ENCODE data around the gene SFXN5.
"Not testable (repeated sequence)": the region's sequence is repeated elsewhere in the genome, so short reads cannot be mapped to it uniquely, and the experiment has no call there.

Gene SFXN5

DNA sequence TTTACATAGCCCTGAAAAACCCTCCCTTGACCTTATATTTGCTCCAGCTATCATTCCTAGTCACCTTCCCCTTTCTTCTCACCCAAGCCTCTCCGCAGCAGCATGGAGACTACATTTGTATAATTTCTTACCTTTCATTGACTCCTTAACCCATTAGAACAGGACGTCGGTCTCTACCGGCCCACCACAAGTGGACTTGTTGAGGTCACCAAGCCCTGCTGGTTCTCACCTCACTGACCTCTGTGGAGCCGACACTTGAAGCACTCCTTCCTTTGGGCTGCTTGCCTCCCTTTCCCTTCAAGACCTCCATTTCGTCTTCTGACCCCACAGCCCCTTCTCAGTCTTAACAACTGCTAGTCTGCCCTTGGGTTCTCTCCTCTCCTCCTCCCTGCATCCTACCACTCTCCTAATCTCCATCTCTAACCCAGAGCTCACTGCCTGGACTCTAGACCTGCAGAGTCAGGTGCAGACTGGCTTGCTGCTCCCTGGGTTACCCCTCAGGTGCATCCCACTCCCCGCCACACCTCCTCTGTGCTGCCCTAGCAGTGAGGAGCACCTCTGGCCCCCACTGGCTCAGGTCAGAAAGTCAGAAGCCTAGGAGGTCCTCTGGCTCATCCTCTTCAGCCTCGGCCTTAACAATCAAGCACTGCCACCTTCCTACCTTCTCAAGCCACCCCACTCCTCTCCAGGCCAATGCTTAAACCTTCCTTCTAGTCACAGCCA lies 5.3 kb upstream of the SFXN5 start:
- no peak for DNase-seq

DNA sequence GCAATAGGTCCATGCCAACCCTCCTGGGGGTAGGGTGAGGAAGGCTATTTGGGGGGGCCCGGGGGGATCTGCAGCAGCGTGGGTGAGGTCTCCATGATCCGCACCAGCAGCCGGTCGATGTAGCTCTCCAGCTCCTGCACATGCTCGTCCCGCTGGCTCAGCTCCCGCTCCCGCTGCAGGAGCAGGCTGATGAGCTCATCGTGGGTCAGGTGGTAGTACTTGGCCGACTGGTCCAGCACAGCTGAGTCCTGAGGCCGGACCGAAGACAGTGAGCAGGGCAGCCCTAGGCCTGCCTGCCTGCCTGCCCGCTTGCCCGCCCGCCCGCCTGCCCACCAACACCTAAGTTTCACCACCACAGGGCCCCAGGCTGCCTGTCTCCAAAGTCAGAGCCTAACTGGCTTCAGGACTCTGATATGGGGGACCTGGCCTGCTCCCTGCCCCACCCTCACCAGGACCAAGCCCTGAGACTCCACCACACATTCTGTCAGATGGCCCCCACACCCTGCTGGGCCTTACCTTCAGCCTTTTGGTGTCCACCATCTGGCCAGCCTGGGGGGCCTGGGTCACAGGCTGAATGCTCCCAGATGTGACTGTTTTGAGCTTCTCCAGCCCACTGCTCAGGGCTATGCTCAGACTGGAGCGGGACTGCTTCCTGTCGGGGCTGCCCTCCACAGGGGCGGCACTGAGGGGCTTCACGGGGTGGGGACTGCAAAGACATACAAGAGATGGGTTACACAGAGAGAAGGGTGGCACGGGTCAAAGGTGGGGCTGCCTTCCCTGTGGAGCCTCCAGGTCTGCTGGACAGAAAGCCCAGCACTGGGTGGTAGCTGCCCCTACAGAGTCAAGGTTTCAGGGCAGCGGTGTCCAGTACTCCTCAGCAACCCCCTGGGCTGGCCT lies 4.2 kb upstream of the SFXN5 start:
- DNase-seq = peak; percentile 65

DNA sequence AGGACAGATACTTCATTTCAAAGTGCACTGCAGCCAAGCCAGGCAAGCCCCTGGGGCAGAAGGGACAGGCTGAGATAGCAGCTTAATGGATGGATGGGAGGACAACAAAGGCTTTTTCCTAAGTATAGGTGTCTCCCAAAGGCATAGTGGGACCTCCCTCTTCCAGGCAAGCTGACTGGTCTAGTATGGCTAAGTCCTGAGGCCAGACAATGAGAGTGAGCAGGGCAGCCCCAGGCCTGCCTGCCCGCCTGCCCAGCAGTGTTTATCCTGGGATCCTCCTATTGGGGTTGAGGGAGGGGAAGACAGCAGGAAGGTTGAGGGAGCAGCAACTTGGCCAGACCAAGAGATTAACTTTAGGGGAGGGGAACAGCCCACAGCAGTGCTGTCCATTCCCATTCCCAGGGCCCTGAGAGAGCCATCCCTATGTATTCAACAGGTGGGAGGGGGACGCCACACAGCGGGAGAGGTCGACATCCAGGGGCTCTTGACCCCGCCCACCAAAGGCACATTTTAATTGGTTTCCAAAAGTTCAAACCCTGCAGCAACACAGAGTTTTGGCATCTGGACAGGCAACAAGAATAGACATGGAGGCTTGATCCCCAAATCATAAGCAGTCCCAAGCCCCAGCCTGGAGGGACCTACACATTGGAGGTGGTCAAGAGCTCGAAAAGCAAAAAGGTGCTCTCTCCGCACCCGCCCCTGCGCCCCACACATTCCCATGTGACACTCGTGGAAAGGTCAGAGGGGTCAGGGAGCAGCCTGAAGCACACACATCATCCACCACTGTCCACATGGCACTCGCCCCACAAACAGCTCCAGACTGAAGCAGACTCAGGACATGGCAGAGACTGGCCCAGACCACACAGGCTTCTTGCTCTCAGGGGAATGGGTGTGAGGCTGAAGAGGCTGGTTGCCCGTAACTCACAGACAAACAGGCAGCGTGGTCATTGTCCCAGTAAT lies 2.9 kb upstream of the SFXN5 start:
- no peak for DNase-seq

DNA sequence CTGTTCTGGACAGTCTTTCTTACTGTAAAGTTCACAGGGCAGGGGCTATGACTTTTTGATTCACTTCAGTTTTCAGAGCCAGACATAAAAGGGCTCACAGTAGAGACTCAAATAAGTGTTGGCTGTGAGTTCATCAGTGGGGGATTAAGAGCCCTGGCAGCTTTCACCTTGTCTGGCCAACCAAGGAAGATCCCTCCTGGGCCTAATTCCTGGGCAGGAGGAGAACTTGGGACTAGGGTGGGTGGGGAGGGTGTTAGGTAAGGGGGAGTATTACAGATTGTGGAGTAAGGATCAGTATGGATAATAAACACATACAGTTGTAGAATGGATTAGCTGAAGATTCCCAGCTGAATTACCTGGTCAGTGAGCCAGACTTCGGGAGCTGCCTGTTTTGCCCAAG lies 904 bp upstream of the SFXN5 start:
- DNase-seq = no peak

DNA sequence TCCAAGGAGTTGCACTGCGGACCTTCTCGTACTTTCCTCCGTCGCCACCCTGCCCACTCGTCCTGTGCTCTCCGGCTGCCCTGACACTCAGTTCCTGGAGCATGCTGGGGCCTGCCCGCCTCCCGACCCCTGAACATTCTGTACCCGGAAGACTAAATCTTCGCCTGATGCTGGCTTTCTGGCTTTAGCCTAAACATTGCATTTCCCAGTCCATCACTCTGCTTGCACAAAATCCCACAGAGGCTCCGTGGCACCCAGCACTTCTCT lies 550 bp upstream of the SFXN5 start:
- DNase-seq = no peak

DNA sequence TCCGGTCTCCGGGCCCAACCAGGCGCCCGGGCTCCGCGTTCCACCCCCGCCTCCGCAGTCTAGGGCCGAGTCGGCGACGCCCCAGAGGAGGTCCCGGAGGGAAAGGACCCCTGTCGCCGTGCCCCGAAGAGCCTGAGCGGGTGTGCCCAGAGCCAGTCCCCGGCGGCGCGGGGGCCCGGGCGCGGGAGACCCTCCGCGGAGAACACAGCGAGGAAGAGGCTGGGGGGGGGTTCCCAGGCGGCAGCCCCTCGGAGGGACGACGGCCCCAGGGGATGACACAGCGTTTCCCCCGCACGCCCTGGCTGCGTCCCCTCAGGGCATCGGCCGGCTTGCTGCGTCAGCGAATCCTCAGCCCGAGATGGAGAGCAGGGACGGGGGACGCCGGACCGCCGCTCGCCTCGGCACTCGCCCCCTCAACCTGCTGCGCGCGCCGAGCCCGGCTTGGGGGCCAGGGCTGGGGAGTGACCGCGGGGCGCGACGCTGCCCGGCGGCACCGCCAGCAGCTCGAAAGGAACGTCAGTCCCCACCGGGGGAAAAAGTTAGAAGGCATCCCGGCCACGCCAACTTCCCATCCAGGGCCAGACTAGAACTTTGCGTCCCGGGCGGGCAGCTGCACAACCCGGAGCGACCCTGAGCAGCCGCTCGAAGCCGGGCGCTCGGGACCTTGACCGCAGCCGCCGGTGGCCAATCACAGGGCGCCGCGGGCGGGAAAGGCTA lies 711 bp downstream of the SFXN5 start:
- DNase-seq = no peak

DNA sequence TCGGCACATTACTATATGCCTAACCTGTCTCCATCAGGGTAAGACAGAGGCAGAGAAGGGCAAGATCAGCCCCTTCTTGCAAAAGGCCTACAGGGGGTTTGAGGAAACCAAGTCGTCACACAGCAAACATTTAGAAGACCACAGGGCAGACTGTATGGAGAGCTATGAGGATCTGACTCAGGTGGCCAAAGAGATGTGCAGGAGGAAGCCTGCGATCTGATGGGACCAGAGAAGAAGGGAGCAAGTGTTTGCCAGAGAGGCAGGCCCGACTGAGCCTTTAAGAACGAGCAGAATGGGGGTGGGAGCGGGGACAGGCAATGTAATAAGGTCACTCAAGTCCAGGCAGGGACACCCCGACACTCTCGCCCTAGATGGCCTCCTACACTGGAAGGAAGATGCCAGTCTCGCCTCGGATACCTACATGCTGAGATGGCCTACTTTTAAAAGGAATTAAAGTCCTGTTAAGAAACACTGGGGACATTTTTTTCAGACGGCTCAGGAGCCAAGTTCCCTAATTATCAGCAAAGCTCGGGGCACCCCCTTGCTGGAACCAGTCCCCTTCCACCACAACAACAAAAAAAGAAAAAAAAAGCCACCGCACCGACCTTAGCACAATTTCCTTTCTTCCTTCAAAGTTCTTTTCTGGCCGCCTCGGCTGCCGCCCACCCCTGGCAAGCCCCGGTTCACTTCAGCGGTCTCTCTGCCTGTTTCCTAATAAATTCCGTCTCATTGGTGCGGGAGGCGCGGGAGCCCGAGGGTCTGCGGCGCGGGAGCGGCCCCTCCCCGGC lies 1.5 kb downstream of the SFXN5 start:
- DNase-seq = peak; percentile 18

DNA sequence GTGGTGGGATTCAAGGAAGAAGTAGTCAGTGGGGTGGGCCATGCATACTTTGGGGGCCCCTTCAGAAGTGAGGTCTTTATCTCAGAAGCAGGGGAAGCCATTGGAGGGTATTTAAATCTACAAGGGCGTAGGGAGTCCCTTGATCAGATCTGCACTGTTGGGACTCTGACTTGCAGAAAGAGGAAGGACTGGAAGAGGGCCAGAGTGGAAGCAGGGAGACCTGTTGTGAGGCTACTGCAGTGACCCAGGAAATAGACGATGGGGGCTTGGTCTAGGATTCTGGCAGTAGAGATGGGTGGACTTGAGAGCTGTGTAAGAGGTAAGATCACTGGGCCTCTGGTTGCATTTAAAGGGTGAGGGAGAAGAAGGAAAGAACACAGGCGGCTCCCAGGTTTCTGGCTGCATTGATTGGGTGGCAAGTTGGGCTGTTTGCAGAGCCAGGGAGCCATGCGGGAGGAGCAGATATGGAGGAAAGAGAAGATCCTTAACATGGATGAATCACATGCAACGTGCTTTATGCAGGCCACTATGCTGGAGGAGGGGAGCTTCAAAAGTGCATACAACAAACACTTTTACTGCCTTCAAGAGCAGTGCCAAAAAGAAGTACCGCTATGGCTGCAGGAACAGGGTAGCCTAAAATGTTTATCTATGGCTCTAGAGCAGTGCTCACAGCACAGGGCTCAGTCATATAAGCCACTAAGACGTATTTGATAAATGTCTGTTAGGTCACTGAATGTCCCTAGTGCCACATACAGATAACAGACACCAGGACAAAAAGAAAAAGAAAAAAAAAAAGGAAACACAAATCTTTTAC lies 2.3 kb downstream of the SFXN5 start:
- DNase-seq = no peak

DNA sequence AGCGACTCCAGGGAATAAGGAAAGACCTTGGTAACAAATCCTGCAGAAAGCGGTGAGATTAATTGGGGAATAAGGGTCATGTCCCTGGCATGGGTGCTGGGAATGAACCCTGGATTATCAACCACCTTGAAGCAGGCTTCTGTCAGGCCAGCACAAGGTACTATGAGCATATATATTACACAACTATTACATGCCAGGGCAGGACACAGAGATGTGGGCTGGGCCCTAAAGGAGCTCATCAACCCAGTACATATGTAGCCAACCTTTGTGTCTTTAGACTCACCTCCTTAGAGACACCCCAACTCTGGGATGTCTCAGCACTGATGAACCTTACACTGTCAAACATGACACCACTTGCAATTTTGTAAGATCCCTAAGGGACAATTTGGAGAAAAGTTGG lies 3.4 kb downstream of the SFXN5 start:
- DNase-seq = no peak

DNA sequence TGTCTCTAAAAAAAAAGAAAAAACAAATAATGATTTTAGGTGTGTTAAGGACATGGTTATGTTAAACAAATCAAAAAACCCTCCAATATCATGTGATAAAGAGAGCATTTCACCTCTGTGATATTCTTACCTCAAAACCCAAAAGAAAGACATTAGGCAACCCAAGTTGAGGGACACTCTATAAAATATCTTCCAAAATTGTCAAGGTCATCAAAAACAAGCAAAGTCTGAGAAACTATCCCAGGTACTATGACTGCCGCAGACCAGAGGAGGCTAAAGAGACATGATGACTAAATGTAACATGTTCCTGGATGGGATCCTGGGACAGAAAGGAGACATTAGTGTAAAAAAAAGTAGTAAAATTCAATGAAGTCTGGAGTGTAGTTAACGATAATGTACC lies 4.5 kb downstream of the SFXN5 start:
- DNase-seq = no peak

DNA sequence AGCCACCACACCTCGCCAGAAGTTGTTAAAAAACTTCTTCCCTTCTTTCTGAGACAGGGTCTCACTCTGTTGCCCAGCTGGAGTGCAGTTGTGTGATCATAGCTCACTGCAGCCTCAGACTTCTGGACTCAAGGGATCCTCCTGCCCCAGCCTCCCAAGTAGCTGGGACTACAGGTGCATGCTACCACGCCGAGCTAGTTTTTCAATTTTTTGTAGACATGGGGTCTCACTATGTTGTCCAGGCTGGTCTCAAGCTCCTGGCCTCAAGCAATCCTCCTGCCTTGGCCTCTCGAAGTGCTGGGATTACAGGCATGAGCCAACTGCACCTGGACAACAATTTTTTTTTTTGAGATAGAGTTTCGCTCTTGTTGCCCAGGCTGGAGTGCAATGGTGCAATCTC lies 6.4 kb downstream of the SFXN5 start:
- not testable (repeated sequence) for DNase-seq

DNA sequence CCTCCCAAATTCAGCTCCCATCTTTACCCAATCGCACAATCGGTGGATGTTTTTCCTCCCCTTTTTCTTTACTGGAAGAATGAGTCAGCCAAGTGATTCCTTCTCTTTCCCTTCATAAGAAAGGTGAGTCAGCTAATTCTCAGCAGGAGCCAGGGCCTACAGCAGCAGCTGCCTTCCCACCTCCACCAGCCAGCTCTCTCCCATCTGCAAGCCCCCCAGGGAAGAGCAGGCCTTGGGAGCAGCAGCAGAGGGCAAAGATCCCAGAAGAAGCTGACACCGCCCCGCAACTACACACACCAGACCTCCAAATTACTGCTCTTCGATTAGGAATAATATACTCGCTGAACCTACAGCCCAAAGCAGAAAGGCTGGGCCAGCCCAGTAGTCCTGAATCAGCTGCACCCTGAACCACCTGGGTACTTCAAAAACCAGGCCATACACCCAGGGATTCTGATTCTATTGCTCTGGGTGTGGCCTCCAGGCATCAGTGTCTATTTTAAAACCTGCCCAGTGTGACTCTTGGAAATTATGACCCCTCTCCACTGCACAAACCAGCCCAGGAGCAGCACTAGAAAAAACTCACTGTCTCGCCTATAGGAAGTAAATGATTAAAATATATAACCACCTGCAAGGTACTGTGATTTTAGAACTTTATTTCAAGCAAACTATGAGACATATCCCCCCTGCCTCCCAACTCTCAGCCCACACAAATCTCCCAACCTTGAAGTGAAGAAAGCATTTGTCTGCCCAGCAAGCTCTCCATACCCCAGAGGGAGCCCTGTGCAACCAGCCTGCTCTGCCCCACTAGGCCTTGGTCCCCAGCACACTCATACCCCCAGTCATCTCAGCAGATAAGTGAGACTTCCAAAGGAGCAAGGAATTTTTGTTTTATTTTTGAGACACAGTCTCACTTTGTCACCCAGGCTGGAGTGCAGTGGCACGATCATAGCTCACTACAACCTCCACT lies 7.3 kb downstream of the SFXN5 start:
- no peak for DNase-seq

DNA sequence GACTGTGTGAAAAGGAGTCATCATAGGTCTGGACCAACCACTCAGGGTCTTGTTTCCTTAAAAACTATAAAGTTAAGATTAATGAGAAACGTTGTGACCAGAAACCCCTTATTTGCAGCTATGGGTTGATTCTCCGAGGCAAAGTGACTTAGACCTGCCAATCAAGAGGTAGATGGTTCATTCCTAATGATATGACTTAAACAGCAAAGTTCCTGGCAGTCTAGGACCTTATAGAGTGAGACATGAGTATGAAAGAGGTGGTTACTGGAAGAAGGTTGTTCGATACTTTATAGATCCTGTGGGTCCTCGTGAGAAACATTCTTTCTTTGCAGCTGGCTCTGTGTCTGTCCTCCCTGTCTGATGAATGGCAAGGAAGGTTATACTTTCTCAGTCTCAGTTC lies 8.0 kb downstream of the SFXN5 start:
- no peak for DNase-seq

DNA sequence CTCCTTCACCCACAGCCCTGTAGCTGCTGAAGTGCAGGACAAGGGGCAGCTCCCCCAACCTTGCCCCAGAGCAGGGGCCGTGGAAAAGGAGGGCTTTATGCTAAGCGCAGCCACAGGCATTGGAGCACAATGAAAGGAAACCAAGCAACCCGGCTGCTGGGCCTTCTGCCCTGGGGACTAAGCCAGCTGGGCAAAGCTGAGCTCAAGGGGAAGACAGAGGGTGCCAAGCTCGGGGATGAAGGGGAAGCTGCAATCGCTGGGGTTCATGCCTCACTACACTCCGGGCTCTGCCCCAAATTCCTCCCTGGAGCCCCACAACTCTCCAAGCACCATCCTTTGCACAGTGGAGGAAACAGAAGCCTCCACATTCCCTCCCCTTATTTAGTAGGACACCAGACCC lies 12.4 kb downstream of the SFXN5 start:
- peak; percentile 82 for DNase-seq

DNA sequence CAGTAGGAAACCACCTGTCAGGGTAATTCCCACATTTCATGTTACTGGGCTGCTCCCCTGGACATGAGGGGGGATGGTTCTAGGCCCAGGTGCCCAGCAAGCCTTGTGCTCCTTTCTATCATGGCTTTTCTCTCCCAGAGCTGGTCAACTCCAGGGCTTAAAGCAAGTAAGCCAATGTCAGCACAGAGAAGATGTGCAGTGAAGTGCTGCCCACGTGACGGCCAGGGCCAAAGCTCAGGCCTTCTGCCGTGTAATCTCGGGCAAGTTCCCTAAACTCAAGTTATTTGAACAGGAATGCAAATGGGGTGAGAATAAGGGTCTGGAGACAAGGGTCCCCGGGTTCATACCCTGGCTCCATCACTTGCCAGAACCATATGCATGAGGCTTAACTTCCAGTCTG lies 16.5 kb downstream of the SFXN5 start:
- no peak for DNase-seq

DNA sequence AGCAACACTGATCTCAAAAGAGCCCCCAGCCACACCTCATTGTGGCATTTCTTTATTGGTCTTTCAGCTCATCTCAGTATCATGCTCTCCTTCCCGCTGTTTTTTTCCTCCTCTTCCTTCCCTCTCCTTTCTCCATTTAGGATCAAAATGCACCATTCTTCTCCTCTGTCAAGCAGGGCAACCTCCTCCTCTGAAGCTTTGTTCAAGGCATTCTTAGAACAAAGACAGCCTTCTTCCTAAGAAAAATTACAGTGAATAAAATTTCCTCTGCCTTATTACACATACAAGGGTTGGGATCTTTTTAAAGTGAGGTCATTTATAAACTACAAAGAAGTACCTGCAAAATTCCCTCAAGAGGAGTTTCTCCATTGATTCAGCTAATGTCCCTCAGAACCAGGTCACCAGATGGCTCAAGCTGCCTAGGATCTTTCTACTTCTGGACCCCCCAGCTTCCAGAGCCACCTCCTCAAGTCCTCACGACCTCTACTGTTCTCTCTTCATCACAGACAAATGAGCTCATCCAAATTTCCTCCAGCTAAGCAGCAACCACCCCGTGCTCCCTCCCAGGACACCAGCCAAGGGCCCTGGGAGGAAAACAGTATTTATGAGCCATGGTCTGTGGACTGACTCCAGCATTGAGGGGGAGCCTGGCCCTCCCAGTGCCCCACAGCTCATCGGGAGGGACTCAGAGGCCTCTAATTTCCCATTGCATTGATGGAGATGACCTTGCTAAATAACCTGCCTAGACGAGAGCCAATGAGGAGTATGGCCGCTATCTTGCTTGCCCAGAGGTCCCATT lies 18.0 kb downstream of the SFXN5 start:
- DNase-seq = peak; percentile 60

DNA sequence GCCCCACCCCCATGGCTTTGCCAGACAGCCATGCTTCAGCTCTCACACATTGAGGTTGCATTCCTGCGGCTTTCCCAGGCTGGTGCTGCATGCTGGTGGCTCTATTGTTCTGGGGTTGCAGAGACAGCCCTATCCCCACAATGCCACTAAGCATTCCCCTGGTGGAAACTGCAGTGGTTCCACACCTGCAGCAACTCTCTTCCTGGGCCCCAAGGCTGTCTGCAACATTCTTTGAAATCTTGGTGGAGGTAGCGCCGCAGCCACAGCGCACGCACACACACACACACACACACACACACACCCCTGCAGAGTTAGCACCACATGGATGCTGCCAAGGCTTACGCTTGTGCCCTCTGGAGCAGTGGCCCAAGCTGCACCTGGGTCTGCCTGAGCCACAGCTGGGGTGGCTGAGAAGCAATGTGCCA lies 21.4 kb downstream of the SFXN5 start:
- no peak for DNase-seq

DNA sequence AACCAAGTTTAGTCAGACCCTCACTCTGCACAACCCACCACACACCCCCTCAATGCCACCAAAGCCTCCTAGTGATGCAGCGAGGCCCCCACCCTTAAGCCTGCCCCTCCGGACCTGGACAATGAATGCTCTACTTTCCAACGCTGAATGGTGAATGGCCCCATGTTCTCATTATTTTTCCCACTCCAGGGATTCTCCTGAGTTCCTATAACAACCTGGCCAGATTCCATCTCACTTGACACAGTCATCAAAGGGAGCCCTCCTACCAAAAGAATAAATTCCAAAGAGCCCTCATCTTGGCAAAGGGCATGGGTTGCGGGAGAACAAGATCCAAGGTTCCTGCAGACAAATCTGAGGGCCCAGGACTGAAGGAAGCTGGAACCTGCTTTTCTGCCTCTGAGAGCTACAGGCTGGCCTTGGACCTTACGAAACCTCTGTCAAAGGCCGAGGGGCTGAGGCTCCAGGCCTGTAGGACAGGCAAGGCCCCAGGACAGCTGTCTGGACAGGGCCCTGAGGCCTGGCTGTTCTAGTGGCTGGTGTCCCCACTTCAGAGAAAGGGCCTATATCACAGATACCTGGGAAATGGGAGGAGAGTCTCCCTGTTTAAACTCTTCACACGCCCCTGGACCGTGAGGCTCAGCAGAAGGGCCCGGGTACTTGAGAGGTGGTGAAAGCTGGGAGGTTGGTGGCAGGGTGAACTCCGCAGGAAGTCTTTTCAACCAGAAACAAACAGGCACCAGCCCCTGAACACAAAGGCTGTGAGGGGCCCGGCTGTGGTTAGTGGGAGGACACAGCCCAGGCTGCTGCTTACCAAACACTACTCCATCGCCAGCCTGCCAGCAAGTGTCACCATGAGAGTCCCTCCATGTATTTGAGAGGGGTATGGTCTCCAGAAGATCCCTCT lies 27.3 kb downstream of the SFXN5 start:
- DNase-seq = peak; percentile 59
